ENCODE data around the gene SYNE2. TPM values are rescaled to one million over a fixed set of nuclear protein-coding genes. Genes with fewer than 3 reads are reported as not detected.
A peak's percentile ranks its signal among the peaks of the same experiment; 100 is the strongest.

SYNE2 gene
- total RNA-seq, 1 donor from 2014 or later: 67.0 TPM

GRCh38 chr14:64215978-64216377 is 363.2 kb downstream of the SYNE2 start:
- DNase-seq (ENCODE audit: low read depth in 2 of 2): no peak

GRCh38 chr14:64217308-64217707 is 364.5 kb downstream of the SYNE2 start:
- no peak for DNase-seq (ENCODE audit: low read depth in 2 of 2)

- DNase-seq (ENCODE audit: low read depth in 2 of 2): no peak
Observed at GRCh38 chr14:64217834-64218233, 365.0 kb downstream of the SYNE2 start.

GRCh38 chr14:64218344-64219240 is 365.8 kb downstream of the SYNE2 start:
- DNase-seq (ENCODE audit: low read depth in 2 of 2): no peak

- no peak for DNase-seq (ENCODE audit: low read depth in 2 of 2)
Observed at GRCh38 chr14:64220056-64220455, 367.3 kb downstream of the SYNE2 start.

- peak in 1 of 2 donors; percentile 12 for DNase-seq (ENCODE audit: low read depth in 2 of 2)
Observed at GRCh38 chr14:64220466-64220865, 367.7 kb downstream of the SYNE2 start.

GRCh38 chr14:64221391-64222003 is 368.7 kb downstream of the SYNE2 start:
- DNase-seq (ENCODE audit: low read depth in 2 of 2): no peak

GRCh38 chr14:64225151-64225757 is 372.4 kb downstream of the SYNE2 start:
- DNase-seq (ENCODE audit: low read depth in 2 of 2): no peak

GRCh38 chr14:64227856-64228255 is 375.1 kb downstream of the SYNE2 start:
- no peak for DNase-seq (ENCODE audit: low read depth in 2 of 2)

- no peak for DNase-seq (ENCODE audit: low read depth in 2 of 2)
Observed at GRCh38 chr14:64229489-64229888, 376.7 kb downstream of the SYNE2 start.

GRCh38 chr14:64232095-64232838 is 379.5 kb downstream of the SYNE2 start:
- DNase-seq (ENCODE audit: low read depth in 2 of 2): peak; percentile 25 to 94

- no peak for DNase-seq (ENCODE audit: low read depth in 2 of 2)
Observed at GRCh38 chr14:64232944-64233343, 380.1 kb downstream of the SYNE2 start.

- DNase-seq (ENCODE audit: low read depth in 2 of 2): no peak
Observed at GRCh38 chr14:64233531-64234190, 380.9 kb downstream of the SYNE2 start.

- peak in 1 of 2 donors; percentile 36 for DNase-seq (ENCODE audit: low read depth in 2 of 2)
Observed at GRCh38 chr14:64234877-64235651, 382.3 kb downstream of the SYNE2 start.

GRCh38 chr14:64235652-64236640 is 383.1 kb downstream of the SYNE2 start:
- DNase-seq (ENCODE audit: low read depth in 2 of 2): no peak

GRCh38 chr14:64238049-64238448 is 385.2 kb downstream of the SYNE2 start:
- DNase-seq (ENCODE audit: low read depth in 2 of 2): no peak

- DNase-seq (ENCODE audit: low read depth in 2 of 2): no peak
Observed at GRCh38 chr14:64238631-64239030, 385.8 kb downstream of the SYNE2 start.

GRCh38 chr14:64244279-64244678 is 391.5 kb downstream of the SYNE2 start:
- DNase-seq (ENCODE audit: low read depth in 2 of 2): peak in 1 of 2 donors; percentile 32

GRCh38 chr14:64245491-64245890 is 392.7 kb downstream of the SYNE2 start:
- no peak for DNase-seq (ENCODE audit: low read depth in 2 of 2)
